Measurements from ENCODE around the gene RFX7.
"Not testable (repeated sequence)": the region's sequence is repeated elsewhere in the genome, so short reads cannot be mapped to it uniquely, and the experiment has no call there.

RFX7 gene

DNA sequence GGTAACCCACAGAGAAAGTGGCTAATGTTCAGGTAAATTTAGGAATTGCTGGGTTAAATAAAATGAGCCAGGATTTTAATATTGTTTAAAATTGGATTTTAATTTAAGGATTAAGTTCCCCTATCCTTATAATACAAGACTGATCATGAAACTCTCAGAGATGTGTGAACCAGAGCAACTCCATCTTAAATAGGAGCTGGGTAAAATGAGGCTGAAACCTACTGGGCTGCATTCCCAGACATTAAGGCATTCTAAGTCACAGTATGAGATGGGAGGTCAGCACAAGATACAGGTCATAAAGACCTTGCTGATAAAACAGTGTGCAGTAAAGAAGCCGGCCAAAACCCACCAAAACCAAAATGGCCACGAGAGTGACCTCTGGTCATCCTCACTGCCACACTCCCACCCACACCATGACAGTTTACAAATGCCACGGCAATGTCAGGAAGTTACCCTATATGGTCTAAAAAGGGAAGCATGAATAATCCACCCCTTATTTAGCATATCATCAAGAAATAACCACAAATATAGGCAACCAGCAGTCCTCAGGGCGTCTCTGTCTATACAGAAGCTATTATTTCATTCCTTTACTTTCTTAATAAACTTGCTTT lies 40.3 kb downstream of the RFX7 start:
- DNase-seq: peak; percentile 45

DNA sequence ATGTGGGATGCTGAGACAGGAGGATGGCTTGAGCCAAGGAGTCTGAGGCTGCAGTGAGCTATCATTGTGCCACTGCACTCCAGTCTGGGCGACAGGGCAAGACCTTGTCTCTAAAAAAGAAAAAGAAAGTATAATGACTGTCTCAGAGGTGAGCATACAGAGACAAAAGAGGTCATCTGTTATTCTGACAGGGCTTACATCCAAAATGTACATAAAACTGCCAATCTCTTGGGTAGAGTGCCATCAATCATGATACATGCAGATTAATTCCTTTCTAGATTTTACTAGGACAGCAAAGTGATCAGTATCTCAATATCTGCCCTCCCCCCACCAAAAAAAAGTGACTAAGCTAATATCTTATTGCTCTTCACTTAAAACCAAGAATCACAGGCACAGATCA lies 41.0 kb downstream of the RFX7 start:
- no peak for DNase-seq

- DNase-seq: no peak
Measured at GRCh38 chr15:56199038-56199437, 44.6 kb downstream of the RFX7 start.

- no peak for DNase-seq
Measured at GRCh38 chr15:56194035-56194434, 49.6 kb downstream of the RFX7 start.

DNA sequence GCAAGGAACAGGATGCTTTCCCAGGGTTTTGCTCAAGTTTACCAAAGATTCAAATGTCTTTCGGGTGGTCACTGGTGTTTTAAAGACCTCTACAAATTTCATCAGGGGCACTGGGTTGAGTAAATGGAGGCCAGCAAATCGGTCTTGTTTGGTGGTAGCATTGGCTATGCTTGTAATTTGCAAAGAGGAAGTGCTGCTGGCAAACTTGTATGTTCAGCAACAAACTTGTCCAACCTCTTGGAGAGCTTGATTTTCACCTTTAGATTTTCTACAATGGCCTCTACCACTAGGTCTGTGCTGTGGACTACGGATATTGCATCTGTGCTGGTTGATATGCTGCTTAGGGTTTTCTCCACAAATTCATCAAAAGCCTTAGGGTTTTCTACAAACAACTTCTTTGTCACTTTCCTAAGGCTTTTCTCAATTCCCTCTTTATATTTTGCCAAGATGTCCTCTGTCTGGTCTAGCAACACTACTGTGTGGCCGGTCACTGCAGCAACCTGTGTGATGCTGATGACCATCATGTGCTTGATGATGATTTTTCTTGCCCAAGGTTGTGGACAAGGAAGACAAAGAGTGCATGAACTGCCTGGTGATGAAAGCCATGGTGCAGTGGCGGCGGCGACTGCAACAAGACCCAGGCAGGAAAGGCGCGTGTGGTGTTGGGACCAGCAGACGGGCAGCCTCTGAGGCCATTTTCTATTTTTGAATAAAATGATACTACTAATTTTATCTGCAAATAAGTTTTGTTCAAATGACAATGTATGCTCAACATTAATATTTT lies 50.8 kb downstream of the RFX7 start:
- no peak for DNase-seq

- no peak for DNase-seq
Measured at GRCh38 chr15:56187665-56188064, 56.0 kb downstream of the RFX7 start.

DNA sequence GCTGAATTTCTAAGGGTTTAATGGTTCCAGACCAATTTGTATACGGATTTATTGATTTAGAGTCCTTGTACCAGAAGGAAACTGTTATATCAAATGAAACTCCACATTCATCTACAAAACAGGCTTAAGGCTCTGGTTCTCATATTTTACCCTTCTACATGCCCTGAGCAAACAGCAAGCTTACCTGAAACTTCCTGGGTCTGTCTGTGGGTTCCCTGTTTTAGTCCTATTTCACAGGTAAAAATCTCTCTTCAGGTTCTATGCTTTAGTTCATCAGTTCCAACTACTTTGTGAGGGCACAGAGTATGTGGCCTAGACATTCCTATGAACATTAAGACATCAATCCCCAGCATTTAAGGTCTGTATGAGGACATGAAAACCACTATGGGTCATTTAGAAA lies 57.7 kb downstream of the RFX7 start:
- DNase-seq: no peak

DNA sequence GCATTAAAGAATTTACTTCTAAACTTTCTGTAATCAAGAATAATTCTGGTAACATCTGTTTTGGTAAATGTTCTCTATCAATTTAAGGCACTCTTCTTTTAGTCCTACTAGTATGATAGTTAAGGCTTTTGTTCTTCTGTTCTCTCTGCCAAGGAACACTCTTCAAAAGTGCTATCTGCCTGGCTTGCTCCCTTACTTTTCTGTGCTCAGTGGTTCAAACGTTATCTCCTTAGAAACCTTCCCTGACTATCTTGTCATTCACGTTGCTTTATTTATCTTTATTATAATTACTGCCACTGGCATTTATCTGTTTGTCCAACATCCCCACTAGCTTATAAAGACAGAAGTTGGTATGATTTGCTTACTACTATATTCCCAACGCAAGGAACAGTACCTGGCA lies 59.2 kb downstream of the RFX7 start:
- DNase-seq: peak; percentile 31

GRCh38 chr15:56180851-56181250 lies 62.8 kb downstream of the RFX7 start:
- no peak for DNase-seq

DNA sequence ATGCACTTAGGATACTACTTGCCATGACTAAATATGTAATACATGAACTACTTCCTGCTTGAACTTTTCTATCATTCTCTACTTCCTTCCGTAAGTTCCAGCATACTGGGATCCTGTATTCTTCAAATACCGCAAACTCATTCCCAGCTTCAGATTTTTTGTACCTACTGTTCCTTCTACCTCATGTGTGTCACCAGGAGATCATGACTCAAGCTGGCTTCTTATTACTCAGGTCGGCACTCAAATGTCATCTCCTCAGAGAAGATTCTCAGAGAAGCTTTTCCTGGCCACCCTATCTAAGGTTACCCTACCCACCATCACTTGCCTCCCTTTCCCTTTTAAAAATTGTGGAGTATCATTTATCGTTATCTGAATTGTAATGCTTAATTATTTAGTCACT lies 66.7 kb downstream of the RFX7 start:
- no peak for DNase-seq

- DNase-seq: no peak
Measured at GRCh38 chr15:56175788-56176187, 67.9 kb downstream of the RFX7 start.

DNA sequence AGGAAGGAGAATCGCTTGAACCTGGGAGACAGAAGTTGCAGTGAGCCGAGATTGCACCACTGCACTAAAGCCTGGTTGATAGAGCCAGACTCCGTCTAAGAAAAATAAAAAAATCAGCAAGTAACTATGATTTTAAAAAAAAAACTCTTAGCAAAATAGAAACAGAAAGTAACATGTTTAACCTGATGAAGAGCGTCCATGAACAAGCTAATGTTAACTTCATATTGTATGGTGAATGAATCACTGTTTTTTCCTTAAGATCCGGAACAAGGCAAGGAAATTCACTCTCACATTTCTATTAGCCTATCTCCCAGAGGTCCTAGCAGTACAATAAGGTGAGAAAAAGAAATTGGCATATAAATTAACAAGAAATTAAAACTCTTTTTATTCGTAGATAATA lies 69.0 kb downstream of the RFX7 start:
- no peak for DNase-seq

DNA sequence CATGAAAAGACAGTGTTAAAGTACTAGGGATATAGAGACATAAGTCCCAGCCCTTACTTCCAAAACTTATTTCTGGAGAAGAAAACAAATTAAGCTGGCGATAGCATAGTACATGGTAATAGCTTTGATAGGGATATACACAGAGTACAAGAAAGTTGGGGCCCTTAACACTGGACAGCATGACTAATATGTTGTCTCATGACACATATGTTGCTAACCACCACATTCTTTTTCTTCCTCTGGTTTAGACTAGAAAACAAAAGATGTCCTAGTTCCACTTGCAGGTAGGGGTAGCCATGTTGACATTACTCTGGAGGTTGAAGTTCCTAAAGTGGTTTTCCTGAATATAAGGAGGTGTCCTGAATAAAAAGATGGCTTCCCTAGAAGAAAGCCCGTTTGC lies 75.3 kb downstream of the RFX7 start:
- no peak for DNase-seq

DNA sequence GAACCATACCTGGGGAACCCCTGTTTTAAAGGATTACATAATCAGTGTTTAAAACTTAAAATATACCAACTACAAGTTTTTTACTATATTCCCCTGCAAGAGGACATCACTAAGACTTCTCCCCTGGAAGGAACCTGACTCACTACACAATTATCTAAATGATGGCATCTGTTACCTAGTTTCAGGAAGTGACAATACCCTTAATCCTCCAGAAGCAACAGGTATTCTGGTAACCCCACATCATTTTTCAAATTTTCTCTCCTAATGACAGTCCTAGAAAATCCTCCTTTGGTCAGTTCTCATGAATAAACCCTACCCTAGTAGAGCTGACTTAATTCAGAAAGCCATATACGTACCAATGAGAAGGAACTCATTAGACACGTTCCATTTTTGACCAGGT lies 78.4 kb downstream of the RFX7 start:
- DNase-seq: no peak

DNA sequence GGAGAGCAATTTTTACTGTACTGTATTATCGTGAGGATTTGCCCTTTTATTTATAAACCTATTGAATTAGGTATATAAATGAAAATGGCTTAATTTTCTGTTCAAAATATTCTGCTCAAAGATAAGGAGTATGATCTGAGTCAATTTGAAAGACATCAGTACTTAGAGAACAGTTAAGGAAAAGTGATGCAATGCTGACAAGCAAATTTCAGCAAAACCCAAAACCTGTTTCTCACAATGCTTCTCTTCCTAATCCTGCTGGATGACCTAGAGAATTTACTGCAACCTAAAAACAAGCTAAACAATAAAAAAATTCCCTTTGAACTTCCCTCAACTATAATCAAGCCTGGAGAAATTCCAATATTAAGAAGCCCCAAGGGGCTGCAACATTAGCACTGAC lies 82.7 kb downstream of the RFX7 start:
- DNase-seq: no peak

- DNase-seq: no peak
Measured at GRCh38 chr15:56156877-56157276, 86.8 kb downstream of the RFX7 start.

DNA sequence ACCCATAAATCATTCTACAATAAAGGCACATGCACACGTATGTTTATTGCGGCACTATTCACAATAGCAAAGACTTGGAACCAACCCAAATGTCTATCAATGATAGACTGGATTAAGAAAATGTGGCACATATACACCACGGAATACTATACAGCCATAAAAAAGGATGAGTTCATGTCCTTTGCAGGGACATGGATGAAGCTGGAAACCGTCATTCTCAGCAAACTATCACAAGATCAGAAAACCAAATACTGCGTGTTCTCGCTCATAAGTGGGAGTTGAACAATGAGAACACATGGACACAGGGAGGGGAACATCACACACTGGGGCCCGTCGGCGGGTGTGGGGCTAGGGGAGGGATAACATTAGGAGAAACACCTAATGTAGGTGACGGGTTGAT lies 88.4 kb downstream of the RFX7 start:
- not testable (repeated sequence) for DNase-seq

DNA sequence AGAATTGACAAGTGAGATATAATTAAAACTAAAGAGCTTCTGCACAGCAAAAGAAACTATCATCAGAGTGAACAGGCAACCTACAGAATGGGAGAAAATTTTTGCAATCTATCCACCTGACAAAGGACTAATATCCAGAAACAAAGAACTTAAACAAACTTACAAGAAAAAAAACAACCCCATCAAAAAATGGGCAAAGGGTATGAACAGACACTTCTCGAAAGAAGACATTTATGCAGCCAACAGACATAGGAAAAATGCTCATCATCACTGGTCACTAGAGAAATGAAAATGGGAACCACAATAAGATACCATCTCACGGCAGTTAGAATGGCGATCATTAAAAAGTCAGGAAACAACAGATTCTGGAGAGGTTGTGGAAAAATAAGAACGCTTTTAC lies 88.9 kb downstream of the RFX7 start:
- not testable (repeated sequence) for DNase-seq

GRCh38 chr15:56150204-56150603 lies 93.5 kb downstream of the RFX7 start:
- DNase-seq: no peak

- no peak for DNase-seq
Measured at GRCh38 chr15:56148064-56148463, 95.6 kb downstream of the RFX7 start.

GRCh38 chr15:56146756-56147155 lies 96.9 kb downstream of the RFX7 start:
- DNase-seq: no peak

- no peak for DNase-seq
Measured at GRCh38 chr15:56128081-56128480, 115.6 kb downstream of the RFX7 start.

DNA sequence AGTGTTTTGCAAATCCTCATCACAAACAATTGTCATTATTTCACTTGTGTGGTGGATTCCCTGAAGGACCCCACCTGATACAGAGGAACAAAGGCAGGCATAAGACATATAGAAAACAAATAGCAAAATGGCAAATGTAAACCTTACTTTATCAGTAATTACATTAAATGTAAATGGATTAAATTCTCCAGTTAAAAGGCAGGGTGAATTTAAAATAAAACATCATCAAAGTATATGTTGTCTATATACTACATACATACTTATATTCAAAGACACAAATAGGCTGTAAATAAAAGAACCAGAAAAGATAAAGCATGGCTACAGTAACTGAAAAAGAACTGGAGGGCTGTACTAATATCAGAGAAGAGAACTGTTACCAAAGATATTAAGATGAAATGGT lies 117.3 kb downstream of the RFX7 start:
- DNase-seq: no peak

DNA sequence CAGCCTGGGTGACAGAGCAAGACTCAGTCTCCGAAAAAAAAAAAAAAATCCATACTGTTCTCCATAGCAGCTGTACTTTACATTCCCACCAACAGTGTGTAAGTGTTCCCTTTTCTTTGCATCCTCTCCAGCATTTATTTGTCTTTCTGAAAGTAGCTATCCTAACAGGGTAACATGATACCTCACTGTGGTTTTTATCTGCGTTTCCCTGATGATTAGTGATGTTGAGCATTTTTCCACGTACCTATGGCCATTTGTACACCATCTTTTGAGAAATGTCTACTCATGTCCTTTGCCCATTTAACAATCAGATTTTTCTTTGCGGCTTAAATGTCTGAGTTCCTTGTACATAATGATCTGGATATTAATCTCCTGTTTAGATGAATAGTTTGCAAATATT lies 119.3 kb downstream of the RFX7 start:
- DNase-seq: no peak

GRCh38 chr15:56105855-56106254 lies 137.8 kb downstream of the RFX7 start:
- no peak for DNase-seq

Measured in hematopoietic multipotent progenitor cell treated with erythropoietin and hydrocortisone succinate and interleukin-3 and kit ligand, for 4 days (in vitro differentiated cells).